ENCODE data around the gene RIT2.

The RIT2 gene

DNA sequence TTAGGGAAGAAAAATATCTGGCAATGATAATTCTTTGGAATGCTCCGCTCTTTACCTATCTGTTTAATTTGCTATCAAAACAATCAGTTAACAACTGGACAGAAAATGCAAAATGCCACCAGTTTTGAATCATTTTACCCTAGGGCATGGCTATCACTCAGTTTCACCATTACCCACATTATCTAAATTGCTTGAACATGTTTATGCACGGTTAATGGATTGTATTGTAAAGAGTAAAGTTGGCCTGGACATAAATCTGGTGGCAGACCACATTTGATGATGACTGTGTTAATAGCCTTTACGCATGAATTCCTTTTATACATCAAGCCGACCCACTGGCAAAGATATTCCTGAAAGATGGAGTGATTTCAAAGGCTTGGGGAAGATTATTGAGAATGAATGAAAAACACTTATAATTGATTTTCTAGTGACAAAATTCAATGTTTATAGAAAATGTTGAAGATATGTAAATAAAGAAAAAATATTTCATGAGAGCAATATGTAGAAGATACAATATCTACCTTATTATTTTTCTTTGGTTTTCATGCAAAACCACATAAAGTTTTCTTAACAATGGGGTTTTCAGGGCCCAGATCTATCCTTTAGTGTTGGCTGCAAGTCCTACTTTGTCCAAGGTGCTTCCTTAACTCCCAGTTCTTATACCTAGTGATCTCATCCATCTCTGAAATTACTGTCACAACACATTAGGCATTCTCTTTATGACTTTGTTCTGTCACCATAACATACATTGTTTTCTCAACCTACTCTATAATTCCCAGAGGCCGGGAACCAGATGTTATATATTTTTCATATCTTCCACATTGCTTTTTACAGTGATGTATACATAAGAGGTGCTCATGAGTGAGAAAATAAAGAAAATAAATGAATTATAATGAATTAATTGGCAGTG is 265.1 kb downstream of the RIT2 start (continued):
- TF ChIP-seq, protein P1, sequence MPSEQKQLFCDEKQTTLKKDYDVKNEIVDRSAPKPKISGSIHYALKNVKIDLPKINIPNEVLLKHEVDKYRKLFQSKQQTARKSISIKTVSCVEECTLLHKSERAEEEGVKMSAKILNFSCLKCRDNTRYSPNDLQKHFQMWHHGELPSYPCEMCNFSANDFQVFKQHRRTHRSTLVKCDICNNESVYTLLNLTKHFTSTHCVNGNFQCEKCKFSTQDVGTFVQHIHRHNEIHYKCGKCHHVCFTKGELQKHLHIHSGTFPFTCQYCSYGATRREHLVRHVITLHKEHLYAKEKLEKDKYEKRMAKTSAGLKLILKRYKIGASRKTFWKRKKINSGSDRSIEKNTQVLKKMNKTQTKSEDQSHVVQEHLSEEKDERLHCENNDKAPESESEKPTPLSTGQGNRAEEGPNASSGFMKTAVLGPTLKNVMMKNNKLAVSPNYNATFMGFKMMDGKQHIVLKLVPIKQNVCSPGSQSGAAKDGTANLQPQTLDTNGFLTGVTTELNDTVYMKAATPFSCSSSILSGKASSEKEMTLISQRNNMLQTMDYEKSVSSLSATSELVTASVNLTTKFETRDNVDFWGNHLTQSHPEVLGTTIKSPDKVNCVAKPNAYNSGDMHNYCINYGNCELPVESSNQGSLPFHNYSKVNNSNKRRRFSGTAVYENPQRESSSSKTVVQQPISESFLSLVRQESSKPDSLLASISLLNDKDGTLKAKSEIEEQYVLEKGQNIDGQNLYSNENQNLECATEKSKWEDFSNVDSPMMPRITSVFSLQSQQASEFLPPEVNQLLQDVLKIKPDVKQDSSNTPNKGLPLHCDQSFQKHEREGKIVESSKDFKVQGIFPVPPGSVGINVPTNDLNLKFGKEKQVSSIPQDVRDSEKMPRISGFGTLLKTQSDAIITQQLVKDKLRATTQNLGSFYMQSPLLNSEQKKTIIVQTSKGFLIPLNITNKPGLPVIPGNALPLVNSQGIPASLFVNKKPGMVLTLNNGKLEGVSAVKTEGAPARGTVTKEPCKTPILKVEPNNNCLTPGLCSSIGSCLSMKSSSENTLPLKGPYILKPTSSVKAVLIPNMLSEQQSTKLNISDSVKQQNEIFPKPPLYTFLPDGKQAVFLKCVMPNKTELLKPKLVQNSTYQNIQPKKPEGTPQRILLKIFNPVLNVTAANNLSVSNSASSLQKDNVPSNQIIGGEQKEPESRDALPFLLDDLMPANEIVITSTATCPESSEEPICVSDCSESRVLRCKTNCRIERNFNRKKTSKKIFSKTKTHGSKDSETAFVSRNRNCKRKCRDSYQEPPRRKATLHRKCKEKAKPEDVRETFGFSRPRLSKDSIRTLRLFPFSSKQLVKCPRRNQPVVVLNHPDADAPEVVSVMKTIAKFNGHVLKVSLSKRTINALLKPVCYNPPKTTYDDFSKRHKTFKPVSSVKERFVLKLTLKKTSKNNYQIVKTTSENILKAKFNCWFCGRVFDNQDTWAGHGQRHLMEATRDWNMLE (tag by site-specific recombination; conservative IDR thresholded peaks at IDR 0.05; ENCODE audit: low read depth): peak; percentile 31; the same call in 1 of the 2 replicates
- TF ChIP-seq, protein P2, sequence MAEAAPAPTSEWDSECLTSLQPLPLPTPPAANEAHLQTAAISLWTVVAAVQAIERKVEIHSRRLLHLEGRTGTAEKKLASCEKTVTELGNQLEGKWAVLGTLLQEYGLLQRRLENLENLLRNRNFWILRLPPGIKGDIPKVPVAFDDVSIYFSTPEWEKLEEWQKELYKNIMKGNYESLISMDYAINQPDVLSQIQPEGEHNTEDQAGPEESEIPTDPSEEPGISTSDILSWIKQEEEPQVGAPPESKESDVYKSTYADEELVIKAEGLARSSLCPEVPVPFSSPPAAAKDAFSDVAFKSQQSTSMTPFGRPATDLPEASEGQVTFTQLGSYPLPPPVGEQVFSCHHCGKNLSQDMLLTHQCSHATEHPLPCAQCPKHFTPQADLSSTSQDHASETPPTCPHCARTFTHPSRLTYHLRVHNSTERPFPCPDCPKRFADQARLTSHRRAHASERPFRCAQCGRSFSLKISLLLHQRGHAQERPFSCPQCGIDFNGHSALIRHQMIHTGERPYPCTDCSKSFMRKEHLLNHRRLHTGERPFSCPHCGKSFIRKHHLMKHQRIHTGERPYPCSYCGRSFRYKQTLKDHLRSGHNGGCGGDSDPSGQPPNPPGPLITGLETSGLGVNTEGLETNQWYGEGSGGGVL (tag by site-specific recombination; IDR thresholded peaks at IDR 0.05): peak; percentile 16; the same call in 1 of the 2 replicates
- no peak for TF ChIP-seq ZNF624 (tag by site-specific recombination; IDR thresholded peaks at IDR 0.05)
- no peak for TF ChIP-seq REPIN1 (tag by site-specific recombination; IDR thresholded peaks at IDR 0.05; ENCODE audit: low read depth)
- 0 out of 2 replicates have a peak, but pooled peaks have one; percentile 30 for TF ChIP-seq KLF1 (tag by site-specific recombination; IDR thresholded peaks at IDR 0.05)
- TF ChIP-seq ZNF548 (tag by site-specific recombination; IDR thresholded peaks at IDR 0.05): no peak
- peak; percentile 94 for TF ChIP-seq GFI1B (tag by site-specific recombination; IDR thresholded peaks at IDR 0.05)
- peak; percentile 71; the same call in 1 of the 2 replicates for TF ChIP-seq ZNF645 (tag by site-specific recombination; IDR thresholded peaks at IDR 0.05)
- TF ChIP-seq, protein P3, sequence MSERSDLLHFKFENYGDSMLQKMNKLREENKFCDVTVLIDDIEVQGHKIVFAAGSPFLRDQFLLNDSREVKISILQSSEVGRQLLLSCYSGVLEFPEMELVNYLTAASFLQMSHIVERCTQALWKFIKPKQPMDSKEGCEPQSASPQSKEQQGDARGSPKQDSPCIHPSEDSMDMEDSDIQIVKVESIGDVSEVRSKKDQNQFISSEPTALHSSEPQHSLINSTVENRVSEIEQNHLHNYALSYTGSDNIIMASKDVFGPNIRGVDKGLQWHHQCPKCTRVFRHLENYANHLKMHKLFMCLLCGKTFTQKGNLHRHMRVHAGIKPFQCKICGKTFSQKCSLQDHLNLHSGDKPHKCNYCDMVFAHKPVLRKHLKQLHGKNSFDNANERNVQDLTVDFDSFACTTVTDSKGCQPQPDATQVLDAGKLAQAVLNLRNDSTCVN (tag by site-specific recombination; optimal IDR thresholded peaks at IDR 0.05): no peak
- TF ChIP-seq ZNF202 (tag by site-specific recombination; IDR thresholded peaks at IDR 0.05; ENCODE audit: borderline replicate concordance): no peak
- TF ChIP-seq ZNF391 (tag by site-specific recombination; IDR thresholded peaks at IDR 0.05; ENCODE audit: borderline replicate concordance, low read depth): peak; percentile 88; the same call in 1 of the 2 replicates
- TF ChIP-seq, protein P4, sequence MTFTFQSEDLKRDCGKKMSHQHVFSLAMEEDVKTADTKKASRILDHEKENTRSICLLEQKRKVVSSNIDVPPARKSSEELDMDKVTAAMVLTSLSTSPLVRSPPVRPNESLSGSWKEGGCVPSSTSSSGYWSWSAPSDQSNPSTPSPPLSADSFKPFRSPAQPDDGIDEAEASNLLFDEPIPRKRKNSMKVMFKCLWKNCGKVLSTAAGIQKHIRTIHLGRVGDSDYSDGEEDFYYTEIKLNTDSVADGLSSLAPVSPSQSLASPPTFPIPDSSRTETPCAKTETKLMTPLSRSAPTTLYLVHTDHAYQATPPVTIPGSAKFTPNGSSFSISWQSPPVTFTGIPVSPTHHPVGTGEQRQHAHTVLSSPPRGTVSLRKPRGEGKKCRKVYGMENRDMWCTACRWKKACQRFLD (tag by site-specific recombination; IDR thresholded peaks at IDR 0.05): no peak
- peak; percentile 21; the same call in 1 of the 2 replicates for TF ChIP-seq ZNF623 (tag by site-specific recombination; IDR thresholded peaks at IDR 0.05)
- TF ChIP-seq ZNF670 (tag by site-specific recombination; IDR thresholded peaks at IDR 0.05; ENCODE audit: low read depth): no peak
- TF ChIP-seq, protein P5, sequence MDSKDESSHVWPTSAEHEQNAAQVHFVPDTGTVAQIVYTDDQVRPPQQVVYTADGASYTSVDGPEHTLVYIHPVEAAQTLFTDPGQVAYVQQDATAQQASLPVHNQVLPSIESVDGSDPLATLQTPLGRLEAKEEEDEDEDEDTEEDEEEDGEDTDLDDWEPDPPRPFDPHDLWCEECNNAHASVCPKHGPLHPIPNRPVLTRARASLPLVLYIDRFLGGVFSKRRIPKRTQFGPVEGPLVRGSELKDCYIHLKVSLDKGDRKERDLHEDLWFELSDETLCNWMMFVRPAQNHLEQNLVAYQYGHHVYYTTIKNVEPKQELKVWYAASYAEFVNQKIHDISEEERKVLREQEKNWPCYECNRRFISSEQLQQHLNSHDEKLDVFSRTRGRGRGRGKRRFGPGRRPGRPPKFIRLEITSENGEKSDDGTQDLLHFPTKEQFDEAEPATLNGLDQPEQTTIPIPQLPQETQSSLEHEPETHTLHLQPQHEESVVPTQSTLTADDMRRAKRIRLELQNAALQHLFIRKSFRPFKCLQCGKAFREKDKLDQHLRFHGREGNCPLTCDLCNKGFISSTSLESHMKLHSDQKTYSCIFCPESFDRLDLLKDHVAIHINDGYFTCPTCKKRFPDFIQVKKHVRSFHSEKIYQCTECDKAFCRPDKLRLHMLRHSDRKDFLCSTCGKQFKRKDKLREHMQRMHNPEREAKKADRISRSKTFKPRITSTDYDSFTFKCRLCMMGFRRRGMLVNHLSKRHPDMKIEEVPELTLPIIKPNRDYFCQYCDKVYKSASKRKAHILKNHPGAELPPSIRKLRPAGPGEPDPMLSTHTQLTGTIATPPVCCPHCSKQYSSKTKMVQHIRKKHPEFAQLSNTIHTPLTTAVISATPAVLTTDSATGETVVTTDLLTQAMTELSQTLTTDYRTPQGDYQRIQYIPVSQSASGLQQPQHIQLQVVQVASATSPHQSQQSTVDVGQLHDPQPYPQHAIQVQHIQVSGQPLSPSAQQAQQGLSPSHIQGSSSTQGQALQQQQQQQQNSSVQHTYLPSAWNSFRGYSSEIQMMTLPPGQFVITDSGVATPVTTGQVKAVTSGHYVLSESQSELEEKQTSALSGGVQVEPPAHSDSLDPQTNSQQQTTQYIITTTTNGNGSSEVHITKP (tag by site-specific recombination; IDR thresholded peaks at IDR 0.05): peak; percentile 42; the same call in 1 of the 2 replicates
- TF ChIP-seq ZNF585B (tag by site-specific recombination; IDR thresholded peaks at IDR 0.05): no peak
- peak; percentile 83 for TF ChIP-seq ZSCAN4 (tag by site-specific recombination; IDR thresholded peaks at IDR 0.05)
- no peak for TF ChIP-seq ZNF514 (tag by site-specific recombination; IDR thresholded peaks at IDR 0.05)
- TF ChIP-seq ZFP69B (tag by site-specific recombination; IDR thresholded peaks at IDR 0.05): no peak
- TF ChIP-seq ZNF239 (tag by site-specific recombination; IDR thresholded peaks at IDR 0.05): peak; percentile 63; the same call in 1 of the 2 replicates
